HG03103 (cell line): Measurements from ENCODE around the gene GNPAT.

Source experiments
- ATAC-seq: cut with Tn5 transposase; IDR thresholded peaks from one replicate; pipeline ENCODE4 v1.9.1; 2021; ENCODE audit warnings: low read depth; ENCODE audit not compliant: unreplicated experiment

GNPAT gene

GRCh38 chr1:231313661-231314060 is 72.6 kb downstream of the GNPAT start:
- no peak for ATAC-seq

DNA sequence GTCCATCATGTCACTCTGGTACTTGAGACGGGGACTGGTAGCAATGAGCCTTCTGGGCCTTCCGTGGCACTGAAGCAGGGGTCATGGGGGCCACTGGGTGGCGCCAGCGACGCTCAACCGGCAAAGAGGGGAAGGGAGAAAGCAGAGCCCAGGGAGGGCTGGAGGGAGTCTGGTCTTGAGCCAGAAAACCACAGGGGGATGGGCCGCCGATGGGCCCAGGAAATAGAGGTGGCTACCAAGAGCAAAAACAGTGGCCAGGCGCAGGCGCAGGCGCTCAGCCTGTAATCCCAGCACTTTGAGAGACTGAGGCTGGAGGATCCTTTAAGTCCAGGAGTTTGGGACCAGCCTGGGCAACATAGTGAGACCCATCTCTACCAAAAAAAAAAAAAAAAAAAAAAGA is 74.9 kb downstream of the GNPAT start:
- ATAC-seq, result peak; percentile 94

GRCh38 chr1:231317306-231318014 is 76.4 kb downstream of the GNPAT start:
- no peak for ATAC-seq

DNA sequence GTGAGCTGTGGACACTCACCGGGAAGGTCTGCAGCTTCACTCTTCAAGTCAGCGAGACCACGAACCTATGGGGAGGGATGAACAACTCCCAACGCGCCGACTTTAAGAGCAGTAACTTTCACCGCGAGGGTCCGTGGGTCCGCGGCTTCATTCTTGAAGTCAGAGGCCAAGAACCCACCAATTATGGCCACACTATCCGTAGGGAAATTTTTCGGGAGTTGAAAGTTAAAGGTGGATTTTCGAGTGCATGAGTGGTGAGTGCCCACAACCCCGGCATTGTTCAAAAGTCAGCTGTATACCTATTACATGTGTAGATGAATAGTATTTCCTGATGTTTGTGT is 77.0 kb downstream of the GNPAT start:
- ATAC-seq, result no peak

DNA sequence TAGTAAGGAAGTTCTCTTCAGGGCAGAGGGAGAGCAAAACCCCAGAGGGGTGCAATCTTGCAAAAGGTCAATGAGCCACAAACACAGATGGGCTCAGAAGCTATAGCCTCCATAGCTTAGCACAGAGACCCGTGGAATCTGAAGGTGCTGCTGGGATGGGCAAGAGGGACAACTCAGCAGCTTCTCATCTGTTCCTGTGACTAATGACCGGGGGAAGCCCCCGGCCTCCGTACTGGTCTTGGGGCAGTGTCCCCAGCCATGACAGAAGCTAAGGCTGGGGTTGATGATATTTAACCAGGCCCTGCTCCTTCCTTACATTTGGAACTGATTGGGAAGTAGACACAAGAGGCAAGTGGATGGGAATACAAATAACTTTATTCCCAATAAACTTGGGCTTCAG is 77.6 kb downstream of the GNPAT start:
- no peak for ATAC-seq

- no peak for ATAC-seq
Observed at GRCh38 chr1:231319080-231319479, 78.1 kb downstream of the GNPAT start.

- ATAC-seq, result no peak
Observed at GRCh38 chr1:231322880-231323530, 82.0 kb downstream of the GNPAT start.

DNA sequence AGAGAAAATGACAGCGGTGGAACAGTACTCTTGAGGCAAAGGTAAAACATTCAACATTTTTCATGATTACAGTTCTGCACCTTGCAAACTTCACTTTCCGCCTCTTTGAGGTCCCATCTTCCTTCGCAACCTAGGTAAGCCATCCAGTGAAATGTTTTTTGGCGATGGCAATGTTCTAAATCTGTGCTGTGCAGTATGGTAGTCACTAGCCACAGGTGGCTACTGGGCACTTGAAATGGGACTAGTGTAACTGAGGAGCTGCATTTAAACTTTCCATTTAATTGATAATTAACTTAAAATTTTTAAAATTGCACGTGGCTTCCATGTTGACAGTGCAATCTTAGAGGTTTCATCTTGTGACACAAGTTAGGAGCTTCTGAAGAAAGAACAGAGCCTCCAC is 83.6 kb downstream of the GNPAT start:
- no peak for ATAC-seq

- no peak for ATAC-seq
Observed at GRCh38 chr1:231326248-231326647, 85.2 kb downstream of the GNPAT start.
